HEK293 (cell line): Measurements from ENCODE around the gene STAT5B.
"Not testable (repeated sequence)": the region's sequence is repeated elsewhere in the genome, so short reads cannot be mapped to it uniquely, and the experiment has no call there.

ENCODE experiments used
- YY2 ChIP-seq: fragments of 450-650 bp; formaldehyde crosslinking; IDR thresholded peaks from 2 replicates; pipeline ENCODE4 v1.5.1; 2016; ENCODE audit warnings: missing biosample characterization, missing genetic modification characterization
- ZSCAN23 ChIP-seq: fragments of 450-650 bp; formaldehyde crosslinking; IDR thresholded peaks from 2 replicates; pipeline ENCODE4 v1.5.1; 2016; ENCODE audit warnings: missing biosample characterization, missing genetic modification characterization
- TF ChIP-seq, protein P1 (sequence below): fragments of 450-650 bp; formaldehyde crosslinking; IDR thresholded peaks from 2 replicates; pipeline ENCODE4 v1.5.1; 2016; ENCODE audit warnings: missing biosample characterization, missing genetic modification characterization
- TF ChIP-seq, protein P2 (sequence below): fragments of 450-650 bp; formaldehyde crosslinking; IDR thresholded peaks from 2 replicates; pipeline ENCODE4 v1.5.1; 2016; ENCODE audit warnings: missing biosample characterization, missing genetic modification characterization
- TF ChIP-seq, protein P3 (sequence below): fragments of 450-650 bp; formaldehyde crosslinking; IDR thresholded peaks from 2 replicates; pipeline ENCODE4 v1.5.1; 2016; ENCODE audit warnings: missing biosample characterization, missing genetic modification characterization

DNA sequence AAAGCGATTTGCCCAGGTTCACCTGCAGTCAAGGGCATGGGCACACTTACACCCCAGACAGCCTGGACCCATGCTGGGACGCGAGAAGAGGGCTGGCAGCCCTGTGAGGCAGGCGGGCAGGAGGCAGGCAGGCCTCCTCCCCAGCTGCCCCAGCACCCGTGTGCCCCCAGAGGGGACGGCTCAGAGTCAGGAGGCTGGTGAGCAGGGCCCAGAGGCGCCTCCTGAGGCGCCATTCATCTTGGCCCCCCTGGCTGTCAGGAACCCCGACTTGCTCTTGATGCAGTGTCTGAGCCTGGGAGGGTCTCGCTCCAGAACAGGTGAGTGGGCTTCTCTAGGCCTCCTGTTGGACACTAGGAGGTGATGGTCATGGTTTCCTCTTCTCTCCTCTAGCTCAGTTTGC is 23.2 kb upstream of the STAT5B start:
- not testable (repeated sequence) for TF ChIP-seq YY2, ZSCAN23 (tag by site-specific recombination)
- TF ChIP-seq, protein P1, sequence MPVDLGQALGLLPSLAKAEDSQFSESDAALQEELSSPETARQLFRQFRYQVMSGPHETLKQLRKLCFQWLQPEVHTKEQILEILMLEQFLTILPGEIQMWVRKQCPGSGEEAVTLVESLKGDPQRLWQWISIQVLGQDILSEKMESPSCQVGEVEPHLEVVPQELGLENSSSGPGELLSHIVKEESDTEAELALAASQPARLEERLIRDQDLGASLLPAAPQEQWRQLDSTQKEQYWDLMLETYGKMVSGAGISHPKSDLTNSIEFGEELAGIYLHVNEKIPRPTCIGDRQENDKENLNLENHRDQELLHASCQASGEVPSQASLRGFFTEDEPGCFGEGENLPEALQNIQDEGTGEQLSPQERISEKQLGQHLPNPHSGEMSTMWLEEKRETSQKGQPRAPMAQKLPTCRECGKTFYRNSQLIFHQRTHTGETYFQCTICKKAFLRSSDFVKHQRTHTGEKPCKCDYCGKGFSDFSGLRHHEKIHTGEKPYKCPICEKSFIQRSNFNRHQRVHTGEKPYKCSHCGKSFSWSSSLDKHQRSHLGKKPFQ (tag by site-specific recombination) = not testable (repeated sequence)
- TF ChIP-seq, protein P2, sequence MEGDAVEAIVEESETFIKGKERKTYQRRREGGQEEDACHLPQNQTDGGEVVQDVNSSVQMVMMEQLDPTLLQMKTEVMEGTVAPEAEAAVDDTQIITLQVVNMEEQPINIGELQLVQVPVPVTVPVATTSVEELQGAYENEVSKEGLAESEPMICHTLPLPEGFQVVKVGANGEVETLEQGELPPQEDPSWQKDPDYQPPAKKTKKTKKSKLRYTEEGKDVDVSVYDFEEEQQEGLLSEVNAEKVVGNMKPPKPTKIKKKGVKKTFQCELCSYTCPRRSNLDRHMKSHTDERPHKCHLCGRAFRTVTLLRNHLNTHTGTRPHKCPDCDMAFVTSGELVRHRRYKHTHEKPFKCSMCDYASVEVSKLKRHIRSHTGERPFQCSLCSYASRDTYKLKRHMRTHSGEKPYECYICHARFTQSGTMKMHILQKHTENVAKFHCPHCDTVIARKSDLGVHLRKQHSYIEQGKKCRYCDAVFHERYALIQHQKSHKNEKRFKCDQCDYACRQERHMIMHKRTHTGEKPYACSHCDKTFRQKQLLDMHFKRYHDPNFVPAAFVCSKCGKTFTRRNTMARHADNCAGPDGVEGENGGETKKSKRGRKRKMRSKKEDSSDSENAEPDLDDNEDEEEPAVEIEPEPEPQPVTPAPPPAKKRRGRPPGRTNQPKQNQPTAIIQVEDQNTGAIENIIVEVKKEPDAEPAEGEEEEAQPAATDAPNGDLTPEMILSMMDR (tag by site-specific recombination) = not testable (repeated sequence)
- TF ChIP-seq, protein P3, sequence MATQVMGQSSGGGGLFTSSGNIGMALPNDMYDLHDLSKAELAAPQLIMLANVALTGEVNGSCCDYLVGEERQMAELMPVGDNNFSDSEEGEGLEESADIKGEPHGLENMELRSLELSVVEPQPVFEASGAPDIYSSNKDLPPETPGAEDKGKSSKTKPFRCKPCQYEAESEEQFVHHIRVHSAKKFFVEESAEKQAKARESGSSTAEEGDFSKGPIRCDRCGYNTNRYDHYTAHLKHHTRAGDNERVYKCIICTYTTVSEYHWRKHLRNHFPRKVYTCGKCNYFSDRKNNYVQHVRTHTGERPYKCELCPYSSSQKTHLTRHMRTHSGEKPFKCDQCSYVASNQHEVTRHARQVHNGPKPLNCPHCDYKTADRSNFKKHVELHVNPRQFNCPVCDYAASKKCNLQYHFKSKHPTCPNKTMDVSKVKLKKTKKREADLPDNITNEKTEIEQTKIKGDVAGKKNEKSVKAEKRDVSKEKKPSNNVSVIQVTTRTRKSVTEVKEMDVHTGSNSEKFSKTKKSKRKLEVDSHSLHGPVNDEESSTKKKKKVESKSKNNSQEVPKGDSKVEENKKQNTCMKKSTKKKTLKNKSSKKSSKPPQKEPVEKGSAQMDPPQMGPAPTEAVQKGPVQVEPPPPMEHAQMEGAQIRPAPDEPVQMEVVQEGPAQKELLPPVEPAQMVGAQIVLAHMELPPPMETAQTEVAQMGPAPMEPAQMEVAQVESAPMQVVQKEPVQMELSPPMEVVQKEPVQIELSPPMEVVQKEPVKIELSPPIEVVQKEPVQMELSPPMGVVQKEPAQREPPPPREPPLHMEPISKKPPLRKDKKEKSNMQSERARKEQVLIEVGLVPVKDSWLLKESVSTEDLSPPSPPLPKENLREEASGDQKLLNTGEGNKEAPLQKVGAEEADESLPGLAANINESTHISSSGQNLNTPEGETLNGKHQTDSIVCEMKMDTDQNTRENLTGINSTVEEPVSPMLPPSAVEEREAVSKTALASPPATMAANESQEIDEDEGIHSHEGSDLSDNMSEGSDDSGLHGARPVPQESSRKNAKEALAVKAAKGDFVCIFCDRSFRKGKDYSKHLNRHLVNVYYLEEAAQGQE (tag by site-specific recombination) = not testable (repeated sequence)
